Stimulated activated CD4-positive, alpha-beta T cell treated with anti-CD3 and anti-CD28 coated beads, Interleukin-4, amount 100 ng/mL, for 4 hours (primary cell): ENCODE data around the gene HDAC10.
A peak's percentile ranks its signal among the peaks of the same experiment; 100 is the strongest.

Experiments
- DNase-seq, 2 experiments: peaks; one replicate each; pipeline ENCODE4 v3.0.0-alpha.2; 2020

HDAC10 gene

GRCh38 chr22:50250555-50251476 lies at the start of gene HDAC10:
Gene HDAC10 (minus strand): TSS chr22:50251265. CDS start chr22:50251032, 233 bp downstream.
- DNase-seq, result peak; percentile 73 to 80

- DNase-seq, result no peak
Observed at GRCh38 chr22:50300620-50301257, 49.7 kb upstream of the HDAC10 start.

- DNase-seq, result no peak
Observed at GRCh38 chr22:50299785-50300619, 48.9 kb upstream of the HDAC10 start.

GRCh38 chr22:50298937-50299784 lies 48.1 kb upstream of the HDAC10 start:
- no peak for DNase-seq

GRCh38 chr22:50298266-50298637 lies 47.2 kb upstream of the HDAC10 start:
- no peak for DNase-seq

GRCh38 chr22:50297510-50298265 lies 46.6 kb upstream of the HDAC10 start:
- DNase-seq, result no peak

- DNase-seq, result no peak
Observed at GRCh38 chr22:50296658-50297490, 45.8 kb upstream of the HDAC10 start.

GRCh38 chr22:50294319-50294656 lies 43.2 kb upstream of the HDAC10 start:
- no peak for DNase-seq

GRCh38 chr22:50293441-50294318 lies 42.6 kb upstream of the HDAC10 start:
- DNase-seq, result no peak

- no peak for DNase-seq
Observed at GRCh38 chr22:50292643-50293440, 41.8 kb upstream of the HDAC10 start.

- no peak for DNase-seq
Observed at GRCh38 chr22:50289942-50290630, 39.0 kb upstream of the HDAC10 start.

- no peak for DNase-seq
Observed at GRCh38 chr22:50289151-50289941, 38.3 kb upstream of the HDAC10 start.

GRCh38 chr22:50287731-50288130 lies 36.7 kb upstream of the HDAC10 start:
- no peak for DNase-seq

GRCh38 chr22:50286701-50287318 lies 35.7 kb upstream of the HDAC10 start:
- no peak for DNase-seq

- no peak for DNase-seq
Observed at GRCh38 chr22:50286275-50286674, 35.2 kb upstream of the HDAC10 start.

- no peak for DNase-seq
Observed at GRCh38 chr22:50285568-50286229, 34.6 kb upstream of the HDAC10 start.
